ENCODE measurements around the gene SDK1.

SDK1 gene, protein sequence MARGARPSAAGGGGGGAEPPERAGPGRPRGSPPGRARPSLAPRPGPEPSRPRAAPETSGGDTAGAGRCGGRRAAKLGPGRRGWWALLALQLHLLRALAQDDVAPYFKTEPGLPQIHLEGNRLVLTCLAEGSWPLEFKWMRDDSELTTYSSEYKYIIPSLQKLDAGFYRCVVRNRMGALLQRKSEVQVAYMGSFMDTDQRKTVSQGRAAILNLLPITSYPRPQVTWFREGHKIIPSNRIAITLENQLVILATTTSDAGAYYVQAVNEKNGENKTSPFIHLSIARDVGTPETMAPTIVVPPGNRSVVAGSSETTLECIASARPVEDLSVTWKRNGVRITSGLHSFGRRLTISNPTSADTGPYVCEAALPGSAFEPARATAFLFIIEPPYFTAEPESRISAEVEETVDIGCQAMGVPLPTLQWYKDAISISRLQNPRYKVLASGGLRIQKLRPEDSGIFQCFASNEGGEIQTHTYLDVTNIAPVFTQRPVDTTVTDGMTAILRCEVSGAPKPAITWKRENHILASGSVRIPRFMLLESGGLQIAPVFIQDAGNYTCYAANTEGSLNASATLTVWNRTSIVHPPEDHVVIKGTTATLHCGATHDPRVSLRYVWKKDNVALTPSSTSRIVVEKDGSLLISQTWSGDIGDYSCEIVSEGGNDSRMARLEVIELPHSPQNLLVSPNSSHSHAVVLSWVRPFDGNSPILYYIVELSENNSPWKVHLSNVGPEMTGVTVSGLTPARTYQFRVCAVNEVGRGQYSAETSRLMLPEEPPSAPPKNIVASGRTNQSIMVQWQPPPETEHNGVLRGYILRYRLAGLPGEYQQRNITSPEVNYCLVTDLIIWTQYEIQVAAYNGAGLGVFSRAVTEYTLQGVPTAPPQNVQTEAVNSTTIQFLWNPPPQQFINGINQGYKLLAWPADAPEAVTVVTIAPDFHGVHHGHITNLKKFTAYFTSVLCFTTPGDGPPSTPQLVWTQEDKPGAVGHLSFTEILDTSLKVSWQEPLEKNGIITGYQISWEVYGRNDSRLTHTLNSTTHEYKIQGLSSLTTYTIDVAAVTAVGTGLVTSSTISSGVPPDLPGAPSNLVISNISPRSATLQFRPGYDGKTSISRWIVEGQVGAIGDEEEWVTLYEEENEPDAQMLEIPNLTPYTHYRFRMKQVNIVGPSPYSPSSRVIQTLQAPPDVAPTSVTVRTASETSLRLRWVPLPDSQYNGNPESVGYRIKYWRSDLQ (N-terminal part only)

DNA sequence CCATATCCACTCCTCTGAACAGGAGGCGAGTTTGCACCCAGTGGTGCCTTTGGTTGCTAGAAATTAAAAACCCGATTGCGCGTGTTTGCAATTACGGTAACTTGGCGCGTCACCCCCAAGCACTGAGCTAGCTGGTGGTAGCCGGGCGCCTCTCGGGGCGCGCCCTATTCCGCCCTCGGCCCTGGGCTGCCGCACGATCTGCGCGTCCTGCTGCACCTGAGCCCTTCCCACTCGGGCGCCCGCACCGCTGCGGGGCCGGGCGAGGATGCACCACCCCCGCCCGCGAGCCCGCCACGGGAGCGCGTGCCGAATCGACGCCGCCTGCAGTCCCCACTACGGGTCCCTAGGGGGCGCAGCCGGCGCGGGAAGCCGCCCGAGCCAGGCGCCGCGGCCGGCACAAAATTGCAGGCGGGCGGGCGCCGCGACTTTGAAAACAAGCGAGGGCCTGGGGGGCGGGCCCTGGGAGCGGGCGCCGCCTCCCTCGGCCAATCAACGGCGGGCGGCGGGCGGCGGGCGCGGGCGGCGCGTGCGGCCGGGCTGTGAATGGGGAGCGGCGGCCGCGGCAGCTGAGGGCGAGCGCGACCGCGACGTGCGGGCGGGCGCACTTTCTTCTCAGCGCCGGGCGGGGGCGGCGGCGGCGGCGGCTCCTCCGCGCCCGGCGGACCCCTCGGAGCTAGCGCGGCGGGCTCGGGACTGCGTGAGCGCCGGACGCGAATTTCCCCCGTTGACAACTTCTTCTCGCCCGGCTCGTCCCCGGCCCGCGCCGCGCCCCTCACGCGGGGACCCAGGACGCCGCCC is at the start of gene SDK1:
TSS of gene SDK1 (plus strand) at position 602 of the 798 bp plus-strand sequence. CDS start 335 bp downstream, outside the sequence.
- peak; percentile 80 to 81 for DNase-seq (ENCODE audit: low read depth in 2 of 2)

DNA sequence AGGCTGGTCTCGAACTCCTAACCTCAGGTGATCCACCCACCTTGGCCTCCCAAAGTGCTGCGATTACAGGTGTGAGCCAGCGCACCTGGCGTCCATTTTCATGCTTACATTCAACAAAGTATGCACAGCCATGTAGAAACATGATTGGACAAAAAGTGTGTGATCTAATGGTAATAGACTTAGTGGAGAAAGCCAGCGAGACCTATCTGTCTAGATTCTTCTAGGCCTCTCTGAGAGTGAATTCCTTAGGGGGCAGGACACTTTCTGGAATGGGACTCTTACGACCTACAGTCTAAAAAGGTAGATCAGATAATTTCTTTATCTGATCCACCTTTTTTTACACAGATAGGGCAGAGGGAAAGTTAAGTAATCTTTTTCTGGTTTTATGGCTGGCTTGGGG is 46.3 kb upstream of the SDK1 start:
- no peak for DNase-seq (ENCODE audit: low read depth in 2 of 2)

DNA sequence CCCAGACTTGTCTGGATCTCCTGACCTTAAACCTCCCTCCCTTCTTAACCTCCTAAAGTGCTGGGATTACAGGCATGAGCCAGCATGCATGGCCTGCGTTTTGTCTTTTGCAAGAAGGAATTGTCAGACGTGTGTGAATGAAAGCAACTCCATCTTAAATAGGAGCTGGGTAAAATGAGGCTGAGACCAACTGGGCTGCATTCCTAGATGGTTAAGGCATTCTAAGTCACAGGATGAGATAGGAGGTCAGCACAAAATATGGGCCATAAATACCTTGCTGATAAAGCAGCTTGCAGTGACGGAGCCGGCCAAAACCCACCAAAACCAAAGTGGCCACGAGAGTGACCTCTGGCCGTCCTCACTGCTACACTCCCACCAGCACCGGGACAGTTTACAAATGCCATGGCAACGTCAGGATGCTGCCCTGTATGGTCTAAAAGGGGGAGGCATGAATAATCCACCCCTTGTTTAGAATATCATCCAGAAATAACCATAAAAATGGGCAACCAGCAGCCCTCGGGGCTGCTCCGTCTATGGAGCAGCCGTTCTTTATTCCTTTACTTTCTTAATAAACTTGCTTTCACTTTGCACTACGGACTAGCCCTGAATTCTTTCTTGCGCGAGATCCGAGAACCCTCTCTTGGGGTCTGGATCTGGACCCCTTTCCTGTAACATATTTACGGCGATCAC is 41.2 kb upstream of the SDK1 start:
- no peak for DNase-seq (ENCODE audit: low read depth in 2 of 2)

DNA sequence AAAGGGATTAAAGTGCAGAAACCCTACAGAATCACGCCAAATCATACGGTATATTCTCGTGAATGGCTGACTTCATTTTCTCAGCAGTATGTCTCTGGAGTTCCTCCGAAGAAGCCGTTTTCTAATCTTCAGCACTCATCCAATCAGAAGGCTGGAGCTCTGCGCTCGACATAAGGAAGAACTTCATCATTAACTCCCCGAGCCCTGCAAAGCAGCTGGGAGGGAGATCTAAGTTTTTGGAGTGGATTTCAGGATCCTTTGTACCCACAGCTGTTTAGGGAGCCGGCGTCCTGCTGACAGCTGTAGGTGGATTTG is 40.7 kb upstream of the SDK1 start:
- no peak for DNase-seq (ENCODE audit: low read depth in 2 of 2)

GRCh38 chr7:3264693-3265339 is 36.2 kb upstream of the SDK1 start:
- no peak for DNase-seq (ENCODE audit: low read depth in 2 of 2)

GRCh38 chr7:3265388-3265787 is 35.7 kb upstream of the SDK1 start:
- DNase-seq (ENCODE audit: low read depth in 2 of 2), result no peak

DNA sequence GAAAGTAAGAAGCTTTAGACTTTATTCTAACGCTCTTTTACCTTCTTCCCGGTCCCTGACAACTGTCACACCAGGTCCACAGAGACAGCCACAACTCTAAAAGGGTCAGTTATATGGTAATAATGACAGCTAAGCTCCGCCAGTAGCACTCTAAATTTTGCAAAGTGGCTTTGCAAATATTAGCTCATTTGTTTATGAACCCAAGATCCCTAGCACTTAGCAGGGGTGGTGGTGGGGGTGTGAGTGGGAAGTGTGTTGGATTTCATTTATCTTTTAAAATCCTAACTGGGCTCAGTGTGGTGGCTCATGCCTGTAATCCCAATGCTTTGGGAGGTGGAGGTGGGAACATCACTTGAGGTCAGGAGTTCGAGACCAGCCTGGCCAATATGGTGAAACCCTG is 34.8 kb upstream of the SDK1 start:
- DNase-seq (ENCODE audit: low read depth in 2 of 2), result no peak

- no peak for DNase-seq (ENCODE audit: low read depth in 2 of 2)
Observed at GRCh38 chr7:3267966-3268690, 32.9 kb upstream of the SDK1 start.

DNA sequence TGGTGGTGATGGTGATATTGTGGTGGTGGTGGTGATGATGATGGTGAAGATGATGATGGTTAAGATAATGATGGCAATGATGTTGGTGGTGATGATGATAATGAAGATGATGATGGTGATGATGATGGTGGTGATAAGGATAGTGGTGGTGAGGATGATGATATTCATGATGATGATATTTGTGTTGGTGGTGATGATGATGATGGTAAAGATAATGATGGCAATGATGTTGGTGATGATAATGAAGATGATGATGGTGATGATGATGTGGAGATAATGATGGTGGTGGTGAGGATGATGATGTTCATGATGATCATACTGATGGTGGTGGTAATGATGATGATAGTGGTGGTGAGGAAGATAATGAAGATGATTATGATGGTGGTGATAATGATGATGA is 30.7 kb upstream of the SDK1 start:
- no peak for DNase-seq (ENCODE audit: low read depth in 2 of 2)

DNA sequence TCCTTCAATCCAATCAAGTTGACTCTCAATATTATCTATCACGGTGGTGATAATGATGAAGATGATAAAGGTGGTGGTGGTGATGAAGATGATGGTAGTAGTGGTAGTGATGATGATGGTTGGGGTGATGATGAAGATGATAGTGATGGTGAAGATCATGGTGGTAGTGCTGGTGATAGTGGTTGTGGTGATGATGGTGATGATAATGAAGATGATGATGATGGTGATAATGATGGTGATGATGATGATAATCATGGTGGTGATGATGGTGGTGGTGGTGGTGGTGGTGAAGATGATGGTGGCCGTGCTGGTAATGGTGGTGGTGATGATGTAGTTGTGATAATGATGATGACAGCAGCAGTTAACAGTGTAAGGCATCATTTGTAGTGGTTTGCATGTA is 29.8 kb upstream of the SDK1 start:
- DNase-seq (ENCODE audit: low read depth in 2 of 2), result no peak

GRCh38 chr7:3272691-3273141 is 28.3 kb upstream of the SDK1 start:
- DNase-seq (ENCODE audit: low read depth in 2 of 2), result no peak

DNA sequence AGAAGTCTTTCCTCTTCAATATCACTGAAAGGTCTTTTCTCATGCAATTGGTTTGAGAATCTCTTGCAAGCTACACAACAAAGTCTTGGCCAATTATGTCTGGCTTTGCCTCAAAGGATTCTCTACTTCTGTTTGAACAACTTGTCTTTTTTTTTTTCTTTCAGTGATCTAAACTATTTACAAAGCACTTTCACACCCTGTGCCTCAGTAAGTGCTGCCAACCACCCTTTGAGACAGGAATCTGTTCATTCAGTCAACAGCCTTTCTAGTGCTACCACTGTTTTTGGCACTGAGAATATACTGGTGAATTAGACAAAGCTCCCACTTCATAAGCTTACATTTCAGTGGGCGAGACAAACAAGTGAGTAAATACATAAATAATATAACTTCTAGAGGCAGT is 26.9 kb upstream of the SDK1 start:
- DNase-seq (ENCODE audit: low read depth in 2 of 2), result no peak

DNA sequence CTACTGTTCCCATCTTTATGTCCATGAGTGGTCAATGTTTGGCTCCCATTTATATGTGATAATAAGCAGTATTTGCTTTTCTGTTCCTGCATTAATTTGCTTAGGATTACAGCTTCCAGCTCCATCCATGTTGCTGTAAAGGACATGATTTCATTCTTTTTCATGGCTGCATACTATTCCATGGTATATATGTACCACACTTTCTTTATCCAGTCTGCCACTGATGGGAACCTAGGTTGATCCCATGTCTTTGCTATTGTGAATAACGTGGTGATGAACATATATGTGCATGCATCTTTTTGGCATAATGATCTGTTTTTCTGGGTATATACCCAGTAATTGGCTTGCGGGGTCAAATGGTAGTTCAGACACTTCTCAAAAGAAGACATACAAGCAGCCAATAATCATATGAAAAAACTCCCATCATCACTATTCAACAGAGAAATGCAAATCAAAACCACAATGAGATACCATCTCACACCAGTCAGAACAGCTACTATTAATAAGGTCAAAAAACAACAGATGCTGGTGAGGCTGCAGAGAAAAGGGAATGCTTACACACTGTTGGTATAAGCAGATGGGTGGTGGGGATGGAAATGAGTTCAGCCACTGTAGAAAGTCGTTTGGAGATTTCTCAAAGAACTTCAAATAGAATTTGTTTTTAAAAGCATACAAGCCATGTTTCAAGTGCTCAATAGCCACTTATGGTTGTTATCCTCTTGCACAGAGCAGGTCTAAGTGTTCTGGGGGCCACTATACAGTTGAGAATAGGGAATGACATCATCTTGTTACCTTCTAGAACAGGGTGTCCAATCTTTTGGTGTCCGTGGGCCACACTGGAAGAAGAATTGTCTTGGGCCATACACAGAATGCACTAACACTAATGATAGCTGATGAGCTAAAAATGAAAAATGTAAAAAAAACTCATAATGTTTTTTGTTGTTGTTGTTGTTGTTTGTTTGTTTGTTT is 23.2 kb upstream of the SDK1 start:
- DNase-seq (ENCODE audit: low read depth in 2 of 2), result no peak

DNA sequence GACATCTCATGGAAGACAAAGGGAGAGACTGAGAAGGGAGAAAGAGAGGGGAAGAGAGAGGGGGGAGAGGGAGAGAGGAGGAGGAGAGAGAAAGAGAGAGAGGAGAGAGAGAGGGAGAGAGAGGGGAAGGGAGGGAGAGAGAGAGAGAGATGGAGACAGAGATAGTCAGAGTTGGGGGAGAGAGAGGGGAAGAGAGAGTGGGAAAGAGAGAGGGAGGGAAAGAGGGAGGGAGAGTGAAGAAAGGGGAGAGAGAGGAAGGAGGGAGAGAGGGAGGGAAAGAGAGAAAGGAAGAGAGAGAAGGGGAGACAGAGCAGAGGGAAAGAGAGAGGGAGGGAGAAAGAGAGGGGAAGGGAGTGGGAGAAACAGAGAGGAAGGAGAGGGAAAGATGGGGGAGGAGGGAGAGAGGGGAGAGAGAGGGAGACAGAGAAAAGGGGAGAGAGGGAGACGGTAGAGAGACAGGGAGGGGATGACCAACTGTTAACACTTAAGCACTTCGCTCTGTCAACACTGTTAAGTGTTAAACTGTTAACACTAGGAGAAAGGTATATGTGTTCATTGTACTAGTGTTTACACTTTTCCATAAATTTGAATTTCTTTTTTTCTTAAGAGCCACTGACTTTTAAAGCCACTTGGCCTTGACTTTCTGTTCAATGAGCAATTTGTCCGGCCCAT is 21.8 kb upstream of the SDK1 start:
- DNase-seq (ENCODE audit: low read depth in 2 of 2), result no peak

DNA sequence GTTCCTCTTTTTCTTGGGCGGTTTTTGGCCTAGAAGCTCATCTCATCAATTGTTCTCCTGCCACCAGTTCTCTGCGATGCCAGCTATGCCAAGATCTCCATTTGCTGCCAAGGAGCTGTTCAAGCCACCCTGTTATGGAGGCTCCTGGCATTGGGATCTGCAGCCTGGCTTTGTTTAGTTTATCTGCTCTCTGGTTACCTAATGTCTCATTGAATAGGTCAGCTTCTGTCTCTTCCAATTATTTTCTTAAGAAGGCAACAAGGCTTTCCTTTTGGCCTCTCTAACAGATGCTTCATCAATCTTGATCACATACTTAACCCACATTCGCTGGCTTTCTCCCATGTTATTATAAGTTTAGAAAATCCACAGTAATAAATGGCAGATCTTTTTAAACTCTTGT is 20.6 kb upstream of the SDK1 start:
- DNase-seq (ENCODE audit: low read depth in 2 of 2), result no peak

DNA sequence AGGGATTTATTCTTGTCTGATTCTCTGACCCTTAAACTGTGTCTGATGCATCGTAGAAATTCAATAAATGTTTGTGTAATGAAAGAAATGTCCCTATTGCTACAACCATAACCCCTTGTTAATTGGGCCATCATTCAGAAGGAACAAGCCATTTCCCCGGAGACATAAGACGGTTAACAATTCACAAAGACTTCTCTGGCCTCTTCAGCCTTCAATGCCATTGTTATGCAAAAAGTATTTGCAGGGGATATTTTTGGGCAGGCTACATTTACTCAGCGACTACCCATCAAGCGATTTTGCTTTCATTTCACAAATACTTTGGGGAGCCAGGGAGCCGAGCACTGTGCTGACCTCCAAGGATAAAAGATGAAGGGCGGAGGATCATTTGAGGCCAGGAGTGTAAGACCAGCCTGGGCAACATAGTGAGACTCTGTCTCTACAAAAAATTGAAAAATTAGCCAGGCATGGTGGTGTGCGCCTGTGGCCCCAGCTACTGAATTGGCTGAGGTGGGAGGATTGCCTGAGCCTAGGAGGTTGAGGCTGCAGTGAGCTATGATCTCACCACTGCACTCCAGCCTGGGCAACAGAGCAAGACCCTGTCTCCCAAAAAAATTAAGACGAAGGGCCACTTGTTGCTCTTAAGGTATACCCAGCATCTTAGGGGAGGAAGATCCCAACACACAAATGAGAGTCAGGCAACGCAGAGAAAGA is 20.0 kb upstream of the SDK1 start:
- no peak for DNase-seq (ENCODE audit: low read depth in 2 of 2)

- DNase-seq (ENCODE audit: low read depth in 2 of 2), result no peak
Observed at GRCh38 chr7:3282457-3282856, 18.6 kb upstream of the SDK1 start.
